GM12878 (cell line): ENCODE measurements around the gene NRP2. TPM values are rescaled to one million over a fixed set of nuclear protein-coding genes. Genes with fewer than 3 reads are reported as not detected.

Experiments used
- ATAC-seq: fragments of 200-7000 bp; cut with Tn5 transposase; 3 replicates; pipeline ENCODE4 v1.9.1; 2020; ENCODE audit warnings: mild to moderate bottlenecking, moderate library complexity
- BruUV-seq: library from RNA; stranded (reverse); fragments of 400-500 nt; replicated peaks from 2 replicates; lab custom pipeline; 2021; lab: Mats Ljungman, UMichigan
- CTCF ChIA-PET: fragments of 300-600 bp; sonication (Branson Sonifier 250); formaldehyde crosslinking; extraction: SDS; loops from one replicate; lab custom pipeline; 2021; ENCODE audit warnings: inconsistent platforms; lab: Yijun Ruan, JAX
- POLR2A ChIA-PET: fragments of 350-600 bp; formaldehyde crosslinking; extraction: SDS; loops from one replicate; lab custom pipeline; 2021; ENCODE audit warnings: inconsistent platforms; lab: Charles Lee
- RAD21 ChIA-PET: fragments of 300-600 bp; sonication (Branson Sonifier 250); formaldehyde crosslinking; loops from one replicate; lab custom pipeline; 2023; ENCODE audit warnings: antibody characterized with exemption; ENCODE audit not compliant: unreplicated experiment; lab: Charles Lee
- SMC1A ChIA-PET: fragments of 300-600 bp; sonication (Branson Sonifier 250); formaldehyde crosslinking; loops from one replicate; lab custom pipeline; 2023; ENCODE audit not compliant: unreplicated experiment, uncharacterized antibody; lab: Charles Lee
- DNase-seq: peaks from one replicate; pipeline ENCODE4 v3.0.0-alpha.2; 2011; ENCODE audit warnings: low read depth, low spot score
- FAIRE-seq: peaks from 3 replicates; lab custom pipeline; 2011; peaks lifted over from hg19 to GRCh38; lab: Jason Lieb, UNC
- H2AFZ ChIP-seq: 2 replicates; pipeline ENCODE4 v1.6.0; 2011; ENCODE audit warnings: low read depth, low read length, control low read depth; ENCODE audit not compliant: control insufficient read depth
- H3K27ac ChIP-seq: 2 replicates; pipeline ENCODE4 v1.5.1; 2011; ENCODE audit warnings: control low read depth; ENCODE audit not compliant: control insufficient read depth, insufficient read depth
- H3K27me3 ChIP-seq, 2 experiments: replicated peaks in 1 of 2; 2 replicates each; pipeline versions ENCODE4 v1.6.0 to v1.6.1; 2011; ENCODE audit warnings: low read length in 1 of 2; ENCODE audit not compliant: control insufficient read depth in 2 of 2, insufficient read depth in 2 of 2
- H3K36me3 ChIP-seq, 2 experiments: 2 replicates each; pipeline ENCODE4 v1.5.1; 2011; ENCODE audit warnings: low read length in 1 of 2; ENCODE audit not compliant: control insufficient read depth in 2 of 2, insufficient read depth in 2 of 2
- H3K4me1 ChIP-seq: 2 replicates; pipeline ENCODE4 v1.6.1; 2011; ENCODE audit warnings: mild to moderate bottlenecking, low read length, moderate library complexity, mixed read lengths; ENCODE audit not compliant: control insufficient read depth, insufficient read depth
- H3K4me2 ChIP-seq: 2 replicates; pipeline ENCODE4 v1.6.0; 2011; ENCODE audit warnings: control low read depth; ENCODE audit not compliant: control insufficient read depth, insufficient read depth
- H3K4me3 ChIP-seq: fragments of 200-600 bp; sonication (generic); 2 replicates; pipeline ENCODE4 v1.5.1; 2016
- H3K79me2 ChIP-seq: 2 replicates; pipeline ENCODE4 v1.6.0; 2011; ENCODE audit warnings: low read length; ENCODE audit not compliant: control insufficient read depth, insufficient read depth
- H3K9ac ChIP-seq: 2 replicates; pipeline ENCODE4 v1.8.0; 2011; ENCODE audit warnings: low read length, control low read depth, mixed read lengths; ENCODE audit not compliant: control insufficient read depth, insufficient read depth
- H3K9me3 ChIP-seq: replicated peaks from 3 replicates; pipeline ENCODE4 v1.5.1; 2011; ENCODE audit warnings: mild to moderate bottlenecking, low read length; ENCODE audit not compliant: control insufficient read depth, insufficient read depth
- H4K20me1 ChIP-seq: 2 replicates; pipeline ENCODE4 v1.6.0; 2011; ENCODE audit not compliant: control insufficient read depth, insufficient read depth
- CHD2 ChIP-seq: IDR thresholded peaks from 2 replicates; pipeline ENCODE4 v1.6.1; 2011; ENCODE audit warnings: low read depth, low read length, improper control_type of control experiment, borderline replicate concordance
- EGR1 ChIP-seq, 2 experiments: IDR thresholded peaks; 1 replicate in 1 of 2; 2 replicates in 1 of 2; pipeline ENCODE4 v1.6.1; 2011 to 2012; ENCODE audit warnings: low read depth in 2 of 2, low read length in 2 of 2, borderline replicate concordance in 1 of 2, mild to moderate bottlenecking in 1 of 2, moderate library complexity in 1 of 2
- HCFC1 ChIP-seq: fragments of 150-350 bp; IDR thresholded peaks from 2 replicates; pipeline ENCODE4 v1.6.1; 2014; ENCODE audit warnings: low read length
- HDGF ChIP-seq: fragments of 450-650 bp; IDR thresholded peaks from 2 replicates; pipeline ENCODE4 v1.6.1; 2016; ENCODE audit warnings: antibody characterized with exemption
- MTA2 ChIP-seq: fragments of 450-650 bp; IDR thresholded peaks from 2 replicates; pipeline ENCODE4 v1.6.1; 2016; ENCODE audit warnings: low read depth, mild to moderate bottlenecking, moderate library complexity
- MYB ChIP-seq: fragments of 150-350 bp; IDR thresholded peaks from 2 replicates; pipeline ENCODE4 v1.6.1; 2014; ENCODE audit warnings: mild to moderate bottlenecking, low read depth, low read length, borderline replicate concordance
- PML ChIP-seq: IDR thresholded peaks from 2 replicates; pipeline ENCODE4 v1.6.1; 2012; ENCODE audit warnings: low read length, inconsistent platforms
- RFX5 ChIP-seq: IDR thresholded peaks from 2 replicates; pipeline ENCODE4 v1.6.1; 2011; ENCODE audit warnings: low read depth, low read length, improper control_type of control experiment
- SIX5 ChIP-seq: IDR thresholded peaks from 2 replicates; pipeline ENCODE4 v1.6.1; 2011; ENCODE audit warnings: mild to moderate bottlenecking, low read depth, low read length, moderate library complexity; ENCODE audit not compliant: severe bottlenecking
- SMARCA5 ChIP-seq: fragments of 450-650 bp; IDR thresholded peaks from 2 replicates; pipeline ENCODE4 v1.6.1; 2017; ENCODE audit warnings: mild to moderate bottlenecking
- SREBF2 ChIP-seq: IDR thresholded peaks from 2 replicates; pipeline ENCODE4 v1.6.1; 2012; ENCODE audit warnings: mild to moderate bottlenecking, low read length
- SUPT20H ChIP-seq: IDR thresholded peaks from 2 replicates; pipeline ENCODE4 v1.6.1; 2011; ENCODE audit warnings: low read depth, mild to moderate bottlenecking, low read length, moderate library complexity, borderline replicate concordance; ENCODE audit not compliant: control insufficient read depth
- TAF1 ChIP-seq: IDR thresholded peaks from 2 replicates; pipeline ENCODE4 v1.6.1; 2011; ENCODE audit warnings: mild to moderate bottlenecking, low read depth, low read length, borderline replicate concordance
- WGBS: methylation state at CpG from one replicate; pipeline ENCODE4 v1.1.6; 2016; ENCODE audit warnings: low lambda C conversion rate; ENCODE audit not compliant: insufficient replicate concordance, insufficient coverage; ENCODE audit errors: missing lambda C conversion rate; 5-methylcytosine and 5-hydroxymethylcytosine counted together
- in situ Hi-C: fragments of 300-500 bp; cut with MboI; formaldehyde crosslinking; loops from 9 replicates; pipeline ENCODE4 v1.14.3; 2018; ENCODE audit warnings: mixed read lengths
- intact Hi-C: fragments of 100-400 bp; cut with micrococcal nuclease; formaldehyde crosslinking; loops from one replicate; pipeline ENCODE4 v1.14.2; 2022; ENCODE audit not compliant: unreplicated experiment
- polyA plus RNA-seq, 11 experiments: library from polyadenylated mRNA; depleted of rRNA in 4 of 11; unstranded in 6 of 11; stranded (reverse) in 5 of 11; fragments of >200 nt; fragmentation: Nextera tagmentation in 4 of 11; fragmentation: Illumina TruSeq in 1 of 11; extraction: Ambion mirVana in 4 of 11; extraction: Trizol in 1 of 11; gene quantifications; 1 replicate in 1 of 11; 2 replicates in 10 of 11; pipeline versions ENCODE4 v1.2.1 to v1.2.3, GENCODE V29; 2011 to 2016; ENCODE audit warnings: inconsistent platforms in 2 of 11, missing spikeins in 2 of 11, low read depth in 1 of 11
- total RNA-seq, 4 experiments: library from RNA; depleted of rRNA in 3 of 4; stranded (reverse); fragments of >200 nt in 3 of 4; fragmentation: Illumina TruSeq in 1 of 4; extraction: Trizol in 1 of 4; gene quantifications; 2 replicates each; pipeline versions ENCODE4 v1.2.1 to v1.2.3, GENCODE V29; 2013 to 2021
- TF ChIP-seq, protein P1 (sequence below): IDR thresholded peaks from 2 replicates; pipeline ENCODE4 v1.6.1; 2012; ENCODE audit warnings: mild to moderate bottlenecking, low read depth, low read length

Gene NRP2
- total and polyA plus RNA-seq, 10 of the 15 experiments (the other 5 are each of a cell fraction or from before 2014, with no cell fraction given), result 0.06 to 1.2 (median 0.46) TPM

- ChIA-PET POLR2A (no interaction called here), SMC1A (no interaction called here), CTCF (interaction anchor here (0.8 kb wide), 1 partner anchor 10 kb away, joined by 3 read pairs; no protein-coding TSS in a partner anchor), RAD21 (no interaction called here)
- intact Hi-C loops, result no loop called here
- no peak for FAIRE-seq
- H3K4me3 ChIP-seq, result no peak overlapping the region
- no peaks in the 10 kb centered on the region for H3K4me1 ChIP-seq
- in situ Hi-C loops, result no loop called here
- no peak overlapping the region for H3K27ac ChIP-seq
- no peak overlapping the region for H3K9ac ChIP-seq
- 22% methylated on average over 6 of the region's 6 CpGs for WGBS
- H3K27me3 ChIP-seq, result peaks cover 3 to 14% of the 10 kb centered on the region in 2 experiments
- no peaks in the 10 kb centered on the region for H3K79me2 ChIP-seq
- H4K20me1 ChIP-seq, result no peaks in the 10 kb centered on the region
- no peak for TF ChIP-seq PML
- no peak for TF ChIP-seq CHD2
- TF ChIP-seq SREBF2, result no peak
- no peak for TF ChIP-seq TAF1
- no peak for TF ChIP-seq SIX5
- no peak for TF ChIP-seq HDGF
- TF ChIP-seq SUPT20H, result no peak
- ATAC-seq, result no peak
- no TSS peak for BruUV-seq
- no peaks in the 10 kb centered on the region for H3K36me3 ChIP-seq
- no peak overlapping the region for H3K4me2 ChIP-seq
- no peak for DNase-seq
- no peaks in the 10 kb centered on the region; the same call in 2 of the 3 replicates for H3K9me3 ChIP-seq
- no peak overlapping the region for H2AFZ ChIP-seq
Measured at GRCh38 chr2:205637779-205638503, 44.4 kb upstream of the NRP2 start.

- POLR2A ChIA-PET, result no interaction called here
- Histone ChIP-seq H3K79me2 (no peaks in the 10 kb centered on the region), H2AFZ (no peak overlapping the region), H3K4me3 (no peak overlapping the region), H3K4me1 (no peaks in the 10 kb centered on the region), H3K4me2 (no peak overlapping the region), H3K27ac (no peak overlapping the region), H3K9ac (no peak overlapping the region), H3K36me3 (no peaks in the 10 kb centered on the region), H4K20me1 (no peaks in the 10 kb centered on the region), H3K27me3 (peaks cover 5 to 12% of the 10 kb centered on the region in 2 experiments), H3K9me3 (no peaks in the 10 kb centered on the region; the same call in 2 of the 3 replicates)
- SMC1A ChIA-PET, result no interaction called here
- FAIRE-seq, result no peak
- RAD21 ChIA-PET, result no interaction called here
- TF ChIP-seq HDGF (no peak), SMARCA5 (no peak), MYB (no peak), HCFC1 (no peak), RFX5 (no peak), EGR1 (IDR thresholded peaks at IDR 0.05; ENCODE audit: borderline replicate concordance in 1 of 2, low read depth in 2 of 2, low read length in 2 of 2) (no peak), MTA2 (no peak)
- TF ChIP-seq, protein P1, sequence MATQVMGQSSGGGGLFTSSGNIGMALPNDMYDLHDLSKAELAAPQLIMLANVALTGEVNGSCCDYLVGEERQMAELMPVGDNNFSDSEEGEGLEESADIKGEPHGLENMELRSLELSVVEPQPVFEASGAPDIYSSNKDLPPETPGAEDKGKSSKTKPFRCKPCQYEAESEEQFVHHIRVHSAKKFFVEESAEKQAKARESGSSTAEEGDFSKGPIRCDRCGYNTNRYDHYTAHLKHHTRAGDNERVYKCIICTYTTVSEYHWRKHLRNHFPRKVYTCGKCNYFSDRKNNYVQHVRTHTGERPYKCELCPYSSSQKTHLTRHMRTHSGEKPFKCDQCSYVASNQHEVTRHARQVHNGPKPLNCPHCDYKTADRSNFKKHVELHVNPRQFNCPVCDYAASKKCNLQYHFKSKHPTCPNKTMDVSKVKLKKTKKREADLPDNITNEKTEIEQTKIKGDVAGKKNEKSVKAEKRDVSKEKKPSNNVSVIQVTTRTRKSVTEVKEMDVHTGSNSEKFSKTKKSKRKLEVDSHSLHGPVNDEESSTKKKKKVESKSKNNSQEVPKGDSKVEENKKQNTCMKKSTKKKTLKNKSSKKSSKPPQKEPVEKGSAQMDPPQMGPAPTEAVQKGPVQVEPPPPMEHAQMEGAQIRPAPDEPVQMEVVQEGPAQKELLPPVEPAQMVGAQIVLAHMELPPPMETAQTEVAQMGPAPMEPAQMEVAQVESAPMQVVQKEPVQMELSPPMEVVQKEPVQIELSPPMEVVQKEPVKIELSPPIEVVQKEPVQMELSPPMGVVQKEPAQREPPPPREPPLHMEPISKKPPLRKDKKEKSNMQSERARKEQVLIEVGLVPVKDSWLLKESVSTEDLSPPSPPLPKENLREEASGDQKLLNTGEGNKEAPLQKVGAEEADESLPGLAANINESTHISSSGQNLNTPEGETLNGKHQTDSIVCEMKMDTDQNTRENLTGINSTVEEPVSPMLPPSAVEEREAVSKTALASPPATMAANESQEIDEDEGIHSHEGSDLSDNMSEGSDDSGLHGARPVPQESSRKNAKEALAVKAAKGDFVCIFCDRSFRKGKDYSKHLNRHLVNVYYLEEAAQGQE, result no peak
- intact Hi-C loops (no loop called here), in situ Hi-C loops (no loop called here)
- WGBS, result 16% methylated on average over 4 of the region's 4 CpGs
- CTCF ChIA-PET, result interaction anchor here (0.7 kb wide), 1 partner anchor 14 kb away, joined by 6 read pairs; no protein-coding TSS in a partner anchor
- no peak for DNase-seq
- BruUV-seq, result no TSS peak
- no peak for ATAC-seq
Measured at GRCh38 chr2:205640716-205641115, 41.6 kb upstream of the NRP2 start.
